H1 (cell line): ENCODE measurements around the gene MLF2. TPM values are rescaled to one million over a fixed set of nuclear protein-coding genes. Genes with fewer than 3 reads are reported as not detected.

Experiments used
- CTCF ChIA-PET: fragments of 300-600 bp; sonication (Branson Sonifier 250); formaldehyde crosslinking; loops from one replicate; lab custom pipeline; 2021; ENCODE audit not compliant: partially characterized antibody; lab: Charles Lee
- POLR2A ChIA-PET: fragments of 300-600 bp; sonication (Branson Sonifier 250); formaldehyde crosslinking; loops from one replicate; lab custom pipeline; 2021; ENCODE audit warnings: inconsistent platforms; ENCODE audit not compliant: partially characterized antibody; lab: Charles Lee
- DNase-seq, 2 experiments: peaks; one replicate each; pipeline versions ENCODE4 v3.0.0 to v3.0.0-alpha.2; 2010 to 2022; ENCODE audit warnings: low spot score in 2 of 2, low read depth in 1 of 2, mixed read lengths in 1 of 2
- FAIRE-seq: peaks from 2 replicates; lab custom pipeline; 2011; peaks lifted over from hg19 to GRCh38; lab: Jason Lieb, UNC
- H2AFZ ChIP-seq: 2 replicates; pipeline ENCODE4 v1.8.1; 2012; ENCODE audit warnings: low read length, inconsistent platforms
- H2AK5ac ChIP-seq: 2 replicates; pipeline ENCODE4 v1.6.1; 2013; ENCODE audit warnings: low read depth, low read length
- H2BK120ac ChIP-seq: replicated peaks from 2 replicates; pipeline ENCODE3; 2013; ENCODE audit warnings: low read depth, low read length, inconsistent platforms
- H2BK12ac ChIP-seq: 2 replicates; pipeline ENCODE4 v1.6.1; 2013; ENCODE audit warnings: low read depth, low read length
- H2BK15ac ChIP-seq: 2 replicates; pipeline ENCODE4 v1.6.1; 2013; ENCODE audit warnings: low read length
- H2BK20ac ChIP-seq: 2 replicates; pipeline ENCODE4 v1.6.1; 2013; ENCODE audit warnings: low read length
- H2BK5ac ChIP-seq: 2 replicates; pipeline ENCODE4 v1.6.1; 2013; ENCODE audit warnings: low read depth, low read length
- H3K14ac ChIP-seq: 2 replicates; pipeline ENCODE4 v1.6.1; 2013; ENCODE audit warnings: inconsistent platforms; ENCODE audit not compliant: insufficient read length
- H3K18ac ChIP-seq: 2 replicates; pipeline ENCODE4 v1.6.1; 2013; ENCODE audit warnings: low read length; ENCODE audit errors: extremely low read depth
- H3K23ac ChIP-seq: 2 replicates; pipeline ENCODE4 v1.6.1; 2013; ENCODE audit warnings: inconsistent platforms; ENCODE audit not compliant: insufficient read length
- H3K23me2 ChIP-seq: 2 replicates; pipeline ENCODE4 v1.6.1; 2013; ENCODE audit warnings: low read depth, low read length
- H3K27ac ChIP-seq: 2 replicates; pipeline ENCODE4 v1.6.1; 2011; ENCODE audit warnings: low read depth, low read length, inconsistent platforms
- H3K27me3 ChIP-seq, 4 experiments: replicated peaks in 1 of 4; 1 replicate in 1 of 4; 2 replicates in 3 of 4; pipeline versions ENCODE4 v1.6.1 to v1.8.1; 2011 to 2013; ENCODE audit warnings: low read length in 3 of 4, mild to moderate bottlenecking in 3 of 4, inconsistent platforms in 2 of 4, mixed read lengths in 2 of 4, moderate library complexity in 1 of 4; ENCODE audit not compliant: control insufficient read depth in 3 of 4, insufficient read depth in 3 of 4; ENCODE audit errors: extremely low read depth in 1 of 4
- H3K36me3 ChIP-seq, 4 experiments: 2 replicates each; pipeline versions ENCODE4 v1.6.1 to v1.8.1; 2011 to 2013; ENCODE audit warnings: mild to moderate bottlenecking in 4 of 4, low read length in 3 of 4, moderate library complexity in 2 of 4, control low read depth in 1 of 4, inconsistent platforms in 1 of 4; ENCODE audit not compliant: insufficient read depth in 4 of 4, control insufficient read depth in 2 of 4
- H3K4ac ChIP-seq: replicated peaks from 2 replicates; pipeline ENCODE3; 2013; ENCODE audit warnings: low read length, low read depth, mixed read lengths, inconsistent platforms; ENCODE audit not compliant: insufficient read length
- H3K4me1 ChIP-seq, 4 experiments: replicated peaks in 1 of 4; 1 replicate in 1 of 4; 2 replicates in 3 of 4; pipeline versions ENCODE4 v1.6.1 to v1.8.1; 2011 to 2013; ENCODE audit warnings: low read length in 3 of 4, inconsistent platforms in 2 of 4, mixed read lengths in 1 of 4; ENCODE audit not compliant: insufficient read depth in 4 of 4, control insufficient read depth in 3 of 4
- H3K4me2 ChIP-seq, 2 experiments: 2 replicates each; pipeline versions ENCODE4 v1.6.1 to v1.8.1; 2011 to 2013; ENCODE audit warnings: low read depth in 2 of 2, low read length in 2 of 2, control low read depth in 1 of 2, inconsistent platforms in 1 of 2, mild to moderate bottlenecking in 1 of 2; ENCODE audit not compliant: insufficient read depth in 1 of 2
- H3K4me3 ChIP-seq, 4 experiments: fragments of 200-600, 300-600 bp in 1 of 4; sonication (generic), shearing (Covaris generic), sonication (Bioruptor Twin) in 1 of 4; 2 replicates each; pipeline versions ENCODE4 v1.5.1 to v1.8.1; 2011 to 2016; ENCODE audit warnings: low read length in 4 of 4, low read depth in 3 of 4, control low read depth in 2 of 4, inconsistent platforms in 2 of 4, mild to moderate bottlenecking in 2 of 4, mixed read lengths in 1 of 4, moderate library complexity in 1 of 4; ENCODE audit not compliant: insufficient read depth in 2 of 4; ENCODE audit errors: extremely low read depth in 1 of 4
- H3K56ac ChIP-seq: replicated peaks from 2 replicates; pipeline ENCODE3; 2013; ENCODE audit warnings: low read depth, mild to moderate bottlenecking, mixed read lengths, low read length, inconsistent platforms; ENCODE audit not compliant: insufficient read length
- H3K79me1 ChIP-seq: 2 replicates; pipeline ENCODE4 v1.6.1; 2013; ENCODE audit warnings: low read depth, low read length, control low read depth
- H3K79me2 ChIP-seq, 2 experiments: 2 replicates each; pipeline versions ENCODE4 v1.6.1 to v1.8.1; 2012 to 2013; ENCODE audit warnings: low read length in 2 of 2, mild to moderate bottlenecking in 2 of 2, inconsistent platforms in 1 of 2; ENCODE audit not compliant: insufficient read depth in 2 of 2, control insufficient read depth in 1 of 2
- H3K9ac ChIP-seq, 4 experiments: replicated peaks in 1 of 4; 1 replicate in 1 of 4; 2 replicates in 3 of 4; pipeline versions ENCODE4 v1.6.1 to v1.8.1; 2011 to 2013; ENCODE audit warnings: low read depth in 3 of 4, low read length in 3 of 4, control low read depth in 2 of 4, mild to moderate bottlenecking in 2 of 4, moderate library complexity in 2 of 4, inconsistent platforms in 1 of 4; ENCODE audit errors: extremely low read depth in 1 of 4
- H3K9me3 ChIP-seq, 2 experiments: 2 replicates each; pipeline versions ENCODE4 v1.6.1 to v1.8.1; 2012 to 2013; ENCODE audit warnings: mild to moderate bottlenecking in 2 of 2, moderate library complexity in 2 of 2, control low read depth in 1 of 2, inconsistent platforms in 1 of 2, low read depth in 1 of 2, low read length in 1 of 2, mixed read lengths in 1 of 2; ENCODE audit not compliant: insufficient read depth in 2 of 2
- H4K20me1 ChIP-seq, 2 experiments: replicated peaks in 1 of 2; 2 replicates each; pipeline versions ENCODE3 to v1.8.1; 2011 to 2013; ENCODE audit warnings: inconsistent platforms in 2 of 2, low read length in 2 of 2, mild to moderate bottlenecking in 1 of 2; ENCODE audit not compliant: insufficient read depth in 2 of 2, control insufficient read depth in 1 of 2
- H4K5ac ChIP-seq: 2 replicates; pipeline ENCODE4 v1.6.1; 2013; ENCODE audit warnings: low read length, low read depth, mixed read lengths, inconsistent platforms; ENCODE audit not compliant: insufficient read length
- H4K8ac ChIP-seq: 2 replicates; pipeline ENCODE4 v1.8.0; 2013; ENCODE audit warnings: mild to moderate bottlenecking, moderate library complexity, low read length, inconsistent platforms; ENCODE audit not compliant: insufficient read depth; ENCODE audit errors: extremely low read depth
- H4K91ac ChIP-seq: replicated peaks from 2 replicates; pipeline ENCODE3; 2013; ENCODE audit warnings: low read length, mixed read lengths, inconsistent platforms; ENCODE audit not compliant: insufficient read length
- CREB1 ChIP-seq: IDR thresholded peaks from 2 replicates; pipeline ENCODE4 v1.6.1; 2012; ENCODE audit warnings: inconsistent platforms
- SIN3A ChIP-seq, 2 experiments: IDR thresholded peaks in 1 of 2; conservative IDR thresholded peaks in 1 of 2; 2 replicates each; pipeline ENCODE4 v1.6.1; 2011 to 2012; ENCODE audit warnings: low read length in 2 of 2, improper control_type of control experiment in 1 of 2, low read depth in 1 of 2, mild to moderate bottlenecking in 1 of 2
- YY1 ChIP-seq: IDR thresholded peaks from 2 replicates; pipeline ENCODE4 v1.6.1; 2011; ENCODE audit warnings: low read depth, mild to moderate bottlenecking, low read length
- whole genome bisulfite sequencing, 2 experiments: shearing (Covaris generic) in 1 of 2; methylation state at CpG; one replicate each; pipeline versions ENCODE4 v1.1.6 to v1.1.7; 2013 to 2015; ENCODE audit warnings: low lambda C conversion rate in 2 of 2, mixed read lengths in 2 of 2, inconsistent platforms in 1 of 2, low coverage in 1 of 2, missing lambda C conversion rate in 1 of 2; ENCODE audit not compliant: insufficient replicate concordance in 2 of 2, insufficient coverage in 1 of 2, insufficient read length in 1 of 2; ENCODE audit errors: extremely low coverage in 1 of 2, missing lambda C conversion rate in 1 of 2; 5-methylcytosine and 5-hydroxymethylcytosine counted together
- polyA plus RNA-seq, 7 experiments: library from polyadenylated mRNA; depleted of rRNA in 3 of 7; stranded (reverse) in 5 of 7; unstranded in 2 of 7; fragments of >200 nt in 5 of 7; fragments of 200-250 nt in 2 of 7; gene quantifications; 1 replicate in 5 of 7; 2 replicates in 1 of 7; 4 replicates in 1 of 7; pipeline versions ENCODE4 v1.2.1 to v1.2.3, GENCODE V29; 2011 to 2013; ENCODE audit warnings: missing spikeins in 2 of 7, mixed read lengths in 2 of 7
- total RNA-seq: library from RNA; stranded (reverse); fragmentation: NEBNext Ultra II Directional; extraction: Animal tissue kit (Norgen Biotek cat#: 25700); gene quantifications from 2 replicates; pipeline ENCODE4 v1.2.1, GENCODE V29; 2021

Gene MLF2
- total and polyA plus RNA-seq, 2 of the 8 experiments (the other 6 are each of a cell fraction or from before 2014, with no cell fraction given), result 229 to 401 TPM

DNA sequence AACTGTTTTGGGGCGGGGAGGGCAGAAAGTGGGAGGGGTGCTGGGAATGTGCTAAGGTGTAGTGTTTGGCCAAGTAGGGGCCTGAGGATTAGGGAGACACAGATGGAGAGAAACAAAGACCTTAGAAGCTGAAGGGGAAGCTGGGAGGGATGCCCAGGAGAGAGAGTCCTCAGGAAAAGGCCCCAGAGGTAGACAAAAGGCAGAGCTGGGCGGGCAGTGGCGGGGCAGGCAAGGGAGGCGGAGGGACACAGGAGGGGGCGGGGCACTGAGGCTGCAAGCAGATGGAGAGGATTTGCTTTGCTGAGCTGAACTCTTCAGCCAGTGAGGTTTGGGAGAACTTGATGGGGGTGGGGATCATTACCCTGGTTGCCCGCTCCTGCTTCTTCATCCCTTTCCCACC lies 16.0 kb upstream of the MLF2 start:
- Histone ChIP-seq H3K23ac (no peak overlapping the region), H3K79me2 (peaks cover 4 to 25% of the 10 kb centered on the region in 2 experiments; a peak in 2 of 4 replicates), H3K36me3 (peaks cover 0 to 23% (median 5%) of the 10 kb centered on the region in 4 experiments; a peak in 6 of 8 replicates), H3K9me3 (no peaks in the 10 kb centered on the region), H2BK12ac (peak overlapping the region; percentile 2; the same call in 1 of the 2 replicates), H2BK5ac (peak overlapping the region; percentile 5; the same call in 1 of the 2 replicates), H4K5ac (peak overlapping the region; percentile 24), H2BK20ac (0 out of 2 replicates have a peak overlapping the region, but pooled peaks have one; percentile 24), H3K4ac (no peak overlapping the region), H3K27ac (peak overlapping the region; percentile 13; the same call in 1 of the 2 replicates), H3K4me1 (peaks cover 7 to 41% (median 30%) of the 10 kb centered on the region in 4 experiments), H2AK5ac (peak overlapping the region; percentile 1; the same call in 1 of the 2 replicates), H3K23me2 (peaks cover 18% of the 10 kb centered on the region), H4K91ac (no peak overlapping the region), H3K79me1 (0 out of 2 replicates have a peak, but pooled peaks cover 2% of the 10 kb centered on the region), H3K27me3 (peaks cover 0 to 14% (median 10%) of the 10 kb centered on the region in 4 experiments; a peak in 5 of 7 replicates), H2AFZ (no peak overlapping the region), H3K4me3 (peak overlapping the region; percentile 83 to 98 (median 87)), H3K56ac (no peak overlapping the region), H3K4me2 (peak overlapping the region; percentile 88 to 100), H3K14ac (no peak overlapping the region), H4K8ac (no peak overlapping the region), H3K9ac (peak overlapping the region in 2 of 4 experiments; percentile 16 to 82; a peak in 2 of 7 replicates), H2BK15ac (0 out of 2 replicates have a peak overlapping the region, but pooled peaks have one; percentile 40), H2BK120ac (no peak overlapping the region), H3K18ac (peak overlapping the region; percentile 41), H4K20me1 (peaks cover 6 to 20% of the 10 kb centered on the region in 2 experiments)
- 17% methylated on average over 4 of the region's 6 CpGs; no CpG with 5 or more reads in 1 of the 2 experiments for WGBS, 2 experiments
- DNase-seq, result peak in 1 of 2 experiments; percentile 80
- peak; percentile 63 for FAIRE-seq
- TF ChIP-seq YY1, result no peak
- no peak for TF ChIP-seq CREB1
- 0 out of 4 replicates have a peak, but pooled peaks of 1 of the 2 experiments have one; percentile 36 for TF ChIP-seq SIN3A (conservative IDR thresholded peaks at IDR 0.05 in 1 of 2, IDR thresholded peaks at IDR 0.05 in 1 of 2; ENCODE audit: low read depth in 1 of 2, low read length in 2 of 2)
- ChIA-PET CTCF (interaction anchor here (0.7 to 29.6 kb wide), 5 partner anchors 12 to 124 kb away, joined by 3 to 532 read pairs (median 105); partner anchors contain the start of genes GNB3, GPR162, MLF2 and P3H3), POLR2A (interaction anchor here (0.5 to 11.6 kb wide), 11 partner anchors 9 to 433 kb away, joined by 3 to 151 read pairs (median 8); partner anchors contain the start of genes CDCA3, GNB3, MLF2 and P3H3)
